ENCODE results near the gene SDCBP2. TPM values are rescaled to one million over a fixed set of nuclear protein-coding genes. Genes with fewer than 3 reads are reported as not detected.

Gene SDCBP2
- total and polyA plus RNA-seq, 2 of the 13 experiments (the other 11 are each of a cell fraction or from before 2014, with no cell fraction given) = 1.2 to 2.4 TPM

DNA sequence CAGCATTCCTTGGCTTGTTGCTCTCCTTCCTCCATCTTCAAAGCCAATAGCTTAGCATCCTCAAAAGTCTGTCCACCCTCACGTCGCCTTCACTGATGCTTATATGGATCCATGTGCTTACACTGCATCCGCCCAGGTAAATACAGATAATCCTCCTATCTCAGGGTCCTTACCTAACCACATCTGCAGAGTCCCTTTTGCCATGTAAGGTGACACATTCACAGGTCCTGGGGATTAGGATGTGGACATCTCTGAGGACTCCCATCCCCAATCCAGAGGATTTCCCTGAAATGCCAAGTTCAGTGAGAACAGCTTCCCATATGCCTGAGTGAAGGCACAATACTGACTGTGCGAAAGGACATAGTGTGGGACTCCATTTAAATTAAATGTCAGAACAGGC lies 38.5 kb upstream of the SDCBP2 start (continued):
- TF ChIP-seq ZNF331 (CRISPR knock-in tag; IDR thresholded peaks at IDR 0.05) = no peak
- no peak for TF ChIP-seq KIAA2018 (CRISPR knock-in tag; IDR thresholded peaks at IDR 0.05; ENCODE audit: borderline replicate concordance)
- TF ChIP-seq RBM22 (optimal IDR thresholded peaks at IDR 0.05; ENCODE audit: low read length) = peak; percentile 85
- TF ChIP-seq, protein P1, sequence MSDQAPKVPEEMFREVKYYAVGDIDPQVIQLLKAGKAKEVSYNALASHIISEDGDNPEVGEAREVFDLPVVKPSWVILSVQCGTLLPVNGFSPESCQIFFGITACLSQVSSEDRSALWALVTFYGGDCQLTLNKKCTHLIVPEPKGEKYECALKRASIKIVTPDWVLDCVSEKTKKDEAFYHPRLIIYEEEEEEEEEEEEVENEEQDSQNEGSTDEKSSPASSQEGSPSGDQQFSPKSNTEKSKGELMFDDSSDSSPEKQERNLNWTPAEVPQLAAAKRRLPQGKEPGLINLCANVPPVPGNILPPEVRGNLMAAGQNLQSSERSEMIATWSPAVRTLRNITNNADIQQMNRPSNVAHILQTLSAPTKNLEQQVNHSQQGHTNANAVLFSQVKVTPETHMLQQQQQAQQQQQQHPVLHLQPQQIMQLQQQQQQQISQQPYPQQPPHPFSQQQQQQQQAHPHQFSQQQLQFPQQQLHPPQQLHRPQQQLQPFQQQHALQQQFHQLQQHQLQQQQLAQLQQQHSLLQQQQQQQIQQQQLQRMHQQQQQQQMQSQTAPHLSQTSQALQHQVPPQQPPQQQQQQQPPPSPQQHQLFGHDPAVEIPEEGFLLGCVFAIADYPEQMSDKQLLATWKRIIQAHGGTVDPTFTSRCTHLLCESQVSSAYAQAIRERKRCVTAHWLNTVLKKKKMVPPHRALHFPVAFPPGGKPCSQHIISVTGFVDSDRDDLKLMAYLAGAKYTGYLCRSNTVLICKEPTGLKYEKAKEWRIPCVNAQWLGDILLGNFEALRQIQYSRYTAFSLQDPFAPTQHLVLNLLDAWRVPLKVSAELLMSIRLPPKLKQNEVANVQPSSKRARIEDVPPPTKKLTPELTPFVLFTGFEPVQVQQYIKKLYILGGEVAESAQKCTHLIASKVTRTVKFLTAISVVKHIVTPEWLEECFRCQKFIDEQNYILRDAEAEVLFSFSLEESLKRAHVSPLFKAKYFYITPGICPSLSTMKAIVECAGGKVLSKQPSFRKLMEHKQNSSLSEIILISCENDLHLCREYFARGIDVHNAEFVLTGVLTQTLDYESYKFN (CRISPR knock-in tag; conservative IDR thresholded peaks at IDR 0.05) = no peak
- no peak for TF ChIP-seq ZNF629 (CRISPR knock-in tag; conservative IDR thresholded peaks at IDR 0.05)
- no peak for TF ChIP-seq KMT2A (CRISPR knock-in tag; IDR thresholded peaks at IDR 0.05)
- no peak for TF ChIP-seq ZNF841 (CRISPR knock-in tag; IDR thresholded peaks at IDR 0.05; ENCODE audit: borderline replicate concordance)
- TF ChIP-seq, protein P2, sequence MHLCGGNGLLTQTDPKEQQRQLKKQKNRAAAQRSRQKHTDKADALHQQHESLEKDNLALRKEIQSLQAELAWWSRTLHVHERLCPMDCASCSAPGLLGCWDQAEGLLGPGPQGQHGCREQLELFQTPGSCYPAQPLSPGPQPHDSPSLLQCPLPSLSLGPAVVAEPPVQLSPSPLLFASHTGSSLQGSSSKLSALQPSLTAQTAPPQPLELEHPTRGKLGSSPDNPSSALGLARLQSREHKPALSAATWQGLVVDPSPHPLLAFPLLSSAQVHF (CRISPR knock-in tag; IDR thresholded peaks at IDR 0.05) = no peak
- TF ChIP-seq MAFK (conservative IDR thresholded peaks at IDR 0.05 in 1 of 2, IDR thresholded peaks at IDR 0.05 in 1 of 2; ENCODE audit: low read length in 2 of 2) = no peak
- TF ChIP-seq, protein P3, sequence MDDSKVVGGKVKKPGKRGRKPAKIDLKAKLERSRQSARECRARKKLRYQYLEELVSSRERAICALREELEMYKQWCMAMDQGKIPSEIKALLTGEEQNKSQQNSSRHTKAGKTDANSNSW (CRISPR knock-in tag; IDR thresholded peaks at IDR 0.05; ENCODE audit: borderline replicate concordance) = no peak
- no peak for TF ChIP-seq SIX1 (CRISPR knock-in tag; IDR thresholded peaks at IDR 0.05; ENCODE audit: borderline replicate concordance)
- TF ChIP-seq GATAD1 (CRISPR knock-in tag; IDR thresholded peaks at IDR 0.05) = no peak
- TF ChIP-seq KLF15 (CRISPR knock-in tag; IDR thresholded peaks at IDR 0.05; ENCODE audit: borderline replicate concordance) = no peak
- TF ChIP-seq POLR2A (IDR thresholded peaks at IDR 0.05; ENCODE audit: insufficient read depth in 1 of 2, low read depth in 2 of 2, low read length in 2 of 2) = 0 out of 4 replicates have a peak, but pooled peaks of 1 of the 2 experiments have one; percentile 12
- no peak for TF ChIP-seq CBFB (CRISPR knock-in tag; IDR thresholded peaks at IDR 0.05)
- TF ChIP-seq ZNF569 (CRISPR knock-in tag; IDR thresholded peaks at IDR 0.05; ENCODE audit: borderline replicate concordance) = no peak
- no peak for TF ChIP-seq EED (CRISPR knock-in tag; IDR thresholded peaks at IDR 0.05)
